ENCODE results near the gene AAK1.

GRCh38 chr2:69603146-69603743, 40.3 kb downstream of the AAK1 start:
- TF ChIP-seq CTCF (conservative IDR thresholded peaks at IDR 0.05; ENCODE audit: low read depth, low read length), result no peak
- TF ChIP-seq EZH2 (IDR thresholded peaks at IDR 0.05; ENCODE audit: borderline replicate concordance, low read depth, low read length, poor library complexity, severe bottlenecking), result no peak

Measured in A673 (cell line).